Activated CD8-positive, alpha-beta memory T cell treated with anti-CD3 and anti-CD28 coated beads for 36 hours (primary cell): ENCODE data around the gene NF2. TPM values are rescaled to one million over a fixed set of nuclear protein-coding genes. Genes with fewer than 3 reads are reported as not detected.

ENCODE experiments used
- CTCF ChIA-PET: fragments of 350-600 bp; sonication (Branson Sonifier 250); formaldehyde crosslinking; loops from one replicate; lab custom pipeline; 2021; ENCODE audit warnings: antibody characterized with exemption; lab: Charles Lee
- POLR2A ChIA-PET: fragments of 350-600 bp; sonication (Branson Sonifier 250); formaldehyde crosslinking; loops from one replicate; lab custom pipeline; 2021; ENCODE audit warnings: antibody characterized with exemption; lab: Charles Lee
- total RNA-seq, 2 experiments: library from RNA; stranded (reverse); gene quantifications; one replicate each; pipeline ENCODE4 v1.2.3, GENCODE V29; 2021

The NF2 gene
- total RNA-seq, 2 experiments from 2014 or later, result 54.2 to 54.7 TPM

- ChIA-PET POLR2A (no interaction called here), CTCF (no interaction called here)
Measured at GRCh38 chr22:29641700-29642330, 38.4 kb downstream of the NF2 start.

DNA sequence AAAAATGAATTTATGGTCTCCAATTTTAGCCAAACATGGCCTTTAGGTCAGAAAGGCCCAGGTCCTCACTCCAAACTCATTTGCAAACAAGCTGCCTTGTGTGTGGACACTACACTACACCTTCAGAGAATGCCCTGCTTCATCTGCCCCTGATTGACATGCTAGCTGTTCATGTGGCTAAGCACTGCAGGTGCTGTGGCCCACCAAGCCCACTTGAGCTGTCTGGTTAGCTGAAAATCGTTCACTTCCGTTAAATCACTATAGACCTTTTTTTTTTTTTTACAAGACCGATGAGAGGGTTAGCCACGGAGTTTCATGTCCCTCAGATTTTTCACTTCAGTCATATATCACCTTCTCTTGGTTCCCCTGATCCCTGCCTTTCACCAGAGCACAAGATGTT lies 39.3 kb downstream of the NF2 start:
- ChIA-PET POLR2A (no interaction called here), CTCF (no interaction called here)

- POLR2A ChIA-PET, result no interaction called here
- CTCF ChIA-PET, result no interaction called here
Measured at GRCh38 chr22:29647954-29648737, 44.7 kb downstream of the NF2 start.

DNA sequence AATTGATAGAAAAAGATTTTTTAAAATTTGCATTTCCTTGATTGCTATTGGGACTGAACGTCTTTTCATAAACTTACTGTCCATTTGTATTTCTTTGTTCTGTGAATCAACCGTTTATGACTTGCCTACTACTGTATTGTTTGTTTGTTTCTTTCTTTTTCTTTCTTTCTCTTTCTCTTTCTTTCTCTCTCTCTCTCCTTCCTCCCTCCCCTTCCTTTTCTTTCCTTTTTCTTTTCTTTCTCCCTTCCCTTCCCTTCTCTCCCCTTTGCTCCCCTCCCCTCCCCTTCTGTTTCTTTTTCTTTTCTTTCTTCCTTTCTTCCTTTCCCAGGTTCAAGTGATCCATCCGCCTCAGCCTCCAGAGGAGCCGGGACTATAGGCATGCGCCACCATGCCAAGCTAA lies 46.9 kb downstream of the NF2 start:
- POLR2A ChIA-PET, result no interaction called here
- CTCF ChIA-PET, result no interaction called here

DNA sequence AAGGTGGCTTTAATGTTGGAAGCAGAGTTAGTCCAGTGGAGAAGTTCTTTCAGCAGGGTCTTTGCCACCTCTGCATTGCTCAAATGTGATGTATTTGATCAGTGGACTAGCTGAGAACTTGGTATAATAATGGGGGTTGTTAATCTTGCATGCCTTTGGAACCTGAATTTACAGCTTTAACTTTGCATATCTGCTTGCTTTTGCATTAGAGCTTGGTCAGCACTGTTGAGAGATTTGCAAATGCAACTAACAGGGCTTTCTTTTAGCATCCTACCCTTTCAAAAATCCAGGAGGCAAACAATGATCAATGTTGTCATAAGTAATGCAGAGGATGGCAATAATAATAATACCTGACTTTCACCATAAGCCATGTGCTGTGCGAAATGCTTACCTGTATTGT lies 48.2 kb downstream of the NF2 start:
- CTCF ChIA-PET, result no interaction called here
- POLR2A ChIA-PET, result no interaction called here

DNA sequence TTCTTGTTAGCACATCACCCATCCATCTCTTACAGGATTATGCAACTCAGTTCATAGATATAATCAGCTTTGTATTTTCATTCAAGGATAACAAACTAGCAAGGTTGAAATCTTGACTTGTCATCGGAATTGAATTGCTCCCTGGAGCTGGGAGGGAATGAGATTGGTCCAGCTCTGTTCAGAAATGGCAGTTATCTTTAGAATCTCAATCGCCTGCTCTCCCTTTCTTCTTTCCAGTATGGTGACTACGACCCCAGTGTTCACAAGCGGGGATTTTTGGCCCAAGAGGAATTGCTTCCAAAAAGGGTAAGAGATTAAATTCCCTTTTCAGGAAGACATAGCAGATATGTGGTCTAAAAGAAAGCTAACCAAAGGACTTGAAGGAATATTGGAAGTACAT lies 51.0 kb downstream of the NF2 start:
- ChIA-PET POLR2A (no interaction called here), CTCF (no interaction called here)

- POLR2A ChIA-PET, result no interaction called here
- CTCF ChIA-PET, result no interaction called here
Measured at GRCh38 chr22:29654882-29655281, 51.4 kb downstream of the NF2 start.

- POLR2A ChIA-PET, result no interaction called here
- CTCF ChIA-PET, result no interaction called here
Measured at GRCh38 chr22:29658176-29658575, 54.7 kb downstream of the NF2 start.

DNA sequence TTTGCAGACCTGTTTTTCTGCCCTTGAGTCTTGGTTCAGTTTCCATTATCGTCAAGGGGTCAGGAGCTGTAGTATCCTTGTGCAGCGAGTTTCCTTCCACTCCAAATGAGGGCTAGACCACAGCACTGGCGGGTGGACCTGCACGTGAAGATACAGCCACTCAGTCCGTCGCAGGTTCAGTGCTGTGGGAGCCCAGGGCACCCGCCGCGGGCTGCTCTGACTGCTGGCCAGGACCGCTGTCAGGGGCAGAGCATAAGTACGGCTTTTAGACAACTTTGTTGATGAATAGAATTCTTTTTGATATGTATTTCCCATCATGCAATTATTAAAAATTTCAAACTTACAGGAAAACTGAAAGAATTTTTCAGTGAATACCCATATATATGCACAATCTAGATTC lies 56.6 kb downstream of the NF2 start:
- ChIA-PET POLR2A (no interaction called here), CTCF (no interaction called here)

GRCh38 chr22:29661336-29661735 lies 57.9 kb downstream of the NF2 start:
- ChIA-PET POLR2A (no interaction called here), CTCF (no interaction called here)

- CTCF ChIA-PET, result interaction anchor here (1.3 kb wide), 1 partner anchor 21 kb away, joined by 4 read pairs; no protein-coding TSS in a partner anchor
- POLR2A ChIA-PET, result no interaction called here
Measured at GRCh38 chr22:29663180-29663821, 59.9 kb downstream of the NF2 start.

- CTCF ChIA-PET, result no interaction called here
- POLR2A ChIA-PET, result no interaction called here
Measured at GRCh38 chr22:29665486-29665885, 62.1 kb downstream of the NF2 start.

- ChIA-PET CTCF (no interaction called here), POLR2A (no interaction called here)
Measured at GRCh38 chr22:29668673-29669072, 65.2 kb downstream of the NF2 start.

- CTCF ChIA-PET, result no interaction called here
- POLR2A ChIA-PET, result interaction anchor here (0.7 kb wide), 1 partner anchor 54 kb away, joined by 3 read pairs; no protein-coding TSS in a partner anchor
Measured at GRCh38 chr22:29670626-29671025, 67.2 kb downstream of the NF2 start.

GRCh38 chr22:29673361-29674066 lies 70.1 kb downstream of the NF2 start:
- POLR2A ChIA-PET, result interaction anchor here (0.7 kb wide), 1 partner anchor 120 kb away, joined by 4 read pairs; the partner anchor contains the start of gene THOC5
- CTCF ChIA-PET, result no interaction called here

GRCh38 chr22:29674121-29674520 lies 70.7 kb downstream of the NF2 start:
- POLR2A ChIA-PET, result no interaction called here
- CTCF ChIA-PET, result no interaction called here

DNA sequence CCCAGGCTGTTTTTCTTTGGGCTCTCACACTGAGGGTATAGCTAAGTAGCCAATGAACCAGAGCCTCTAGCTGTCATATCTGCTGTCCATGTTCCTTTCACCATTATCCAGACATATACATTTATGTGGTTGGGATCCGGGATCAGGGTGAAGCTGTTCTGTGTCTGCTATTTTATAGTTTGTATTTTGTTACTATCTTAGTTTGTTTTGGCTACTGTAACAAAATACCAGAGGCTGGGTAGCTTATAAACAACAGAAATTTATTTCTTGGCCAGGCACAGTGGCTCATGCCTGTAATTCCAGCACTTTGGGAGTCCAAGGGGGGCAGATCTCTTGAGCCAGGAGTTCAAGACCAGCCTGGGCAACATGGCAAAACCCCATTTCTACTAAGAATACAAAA lies 75.9 kb downstream of the NF2 start:
- ChIA-PET CTCF (no interaction called here), POLR2A (no interaction called here)

DNA sequence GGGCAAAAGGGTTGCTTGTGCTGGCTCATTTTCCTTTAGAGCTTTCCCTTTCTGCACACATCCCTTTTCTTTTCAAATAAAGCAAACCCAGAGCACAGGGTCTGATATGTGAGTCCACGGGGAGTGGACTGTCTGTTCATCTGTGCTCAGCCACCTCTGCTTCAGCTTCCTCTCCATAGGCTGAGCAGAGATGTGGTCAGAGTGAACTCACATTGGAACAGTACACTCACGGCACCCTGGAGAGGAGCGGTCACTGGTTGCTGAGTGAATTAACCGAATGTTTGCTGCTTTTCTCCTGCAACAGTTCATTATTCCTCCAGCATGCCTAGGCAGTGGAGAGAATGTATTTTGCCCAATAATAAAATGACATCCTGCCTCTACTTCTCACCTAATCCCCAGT lies 80.1 kb downstream of the NF2 start:
- CTCF ChIA-PET, result interaction anchor here (1.1 kb wide), 1 partner anchor 21 kb away, joined by 4 read pairs; no protein-coding TSS in a partner anchor
- POLR2A ChIA-PET, result no interaction called here

- ChIA-PET POLR2A (no interaction called here), CTCF (interaction anchor here (1.1 to 1.5 kb wide), 2 partner anchors 18 to 21 kb away, joined by 3 to 4 read pairs; no protein-coding TSS in a partner anchor)
Measured at GRCh38 chr22:29684244-29684643, 80.8 kb downstream of the NF2 start.
